D721Med (cell line): Measurements from ENCODE around the gene ATXN7.

Experiments used
- DNase-seq: peaks from one replicate; pipeline ENCODE4 v3.0.0; 2011; ENCODE audit warnings: low spot score; ENCODE audit not compliant: insufficient read length
- FAIRE-seq: peaks from 2 replicates; lab custom pipeline; 2011; peaks lifted over from hg19 to GRCh38; lab: Jason Lieb, UNC
- TF ChIP-seq, protein P1 (sequence below): IDR thresholded peaks from 2 replicates; pipeline ENCODE4 v1.5.1; 2012; ENCODE audit warnings: mild to moderate bottlenecking, control low read depth; ENCODE audit not compliant: insufficient read depth; ENCODE audit errors: missing control alignments

The ATXN7 gene

DNA sequence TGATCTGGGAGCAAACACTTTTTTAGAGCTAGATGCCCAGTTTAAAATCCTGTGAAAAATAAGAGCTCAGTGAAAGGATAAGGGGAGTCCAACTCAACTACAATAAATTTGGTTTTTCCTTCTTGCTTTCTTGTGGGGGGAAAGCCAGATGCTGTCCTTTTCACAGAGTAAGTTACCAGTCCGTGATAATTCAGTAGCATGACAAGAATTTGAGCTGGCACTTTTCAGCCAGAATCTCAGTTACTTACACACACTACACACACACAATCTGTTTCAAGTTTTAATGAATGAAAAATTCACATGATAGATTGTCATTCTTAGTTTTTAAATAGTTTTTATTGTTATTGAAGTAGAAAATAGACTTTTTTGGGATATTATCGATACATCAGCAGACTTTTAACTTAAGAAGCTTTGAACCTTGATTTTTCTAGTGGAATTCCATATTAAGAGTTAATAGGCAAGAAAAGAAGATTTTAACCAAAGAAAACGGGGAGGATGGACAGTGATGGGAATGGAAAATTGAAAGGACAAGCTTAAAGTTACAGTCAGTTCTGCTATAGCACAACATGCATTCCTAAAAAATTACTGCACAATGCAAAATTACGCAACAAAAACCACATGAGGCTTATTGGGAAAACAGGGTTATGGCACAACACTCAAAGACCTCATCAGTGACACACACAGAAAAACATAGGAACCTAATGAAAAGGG lies 112.6 kb downstream of the ATXN7 start:
- DNase-seq (no peak), FAIRE-seq (no peak)
- TF ChIP-seq, protein P1, sequence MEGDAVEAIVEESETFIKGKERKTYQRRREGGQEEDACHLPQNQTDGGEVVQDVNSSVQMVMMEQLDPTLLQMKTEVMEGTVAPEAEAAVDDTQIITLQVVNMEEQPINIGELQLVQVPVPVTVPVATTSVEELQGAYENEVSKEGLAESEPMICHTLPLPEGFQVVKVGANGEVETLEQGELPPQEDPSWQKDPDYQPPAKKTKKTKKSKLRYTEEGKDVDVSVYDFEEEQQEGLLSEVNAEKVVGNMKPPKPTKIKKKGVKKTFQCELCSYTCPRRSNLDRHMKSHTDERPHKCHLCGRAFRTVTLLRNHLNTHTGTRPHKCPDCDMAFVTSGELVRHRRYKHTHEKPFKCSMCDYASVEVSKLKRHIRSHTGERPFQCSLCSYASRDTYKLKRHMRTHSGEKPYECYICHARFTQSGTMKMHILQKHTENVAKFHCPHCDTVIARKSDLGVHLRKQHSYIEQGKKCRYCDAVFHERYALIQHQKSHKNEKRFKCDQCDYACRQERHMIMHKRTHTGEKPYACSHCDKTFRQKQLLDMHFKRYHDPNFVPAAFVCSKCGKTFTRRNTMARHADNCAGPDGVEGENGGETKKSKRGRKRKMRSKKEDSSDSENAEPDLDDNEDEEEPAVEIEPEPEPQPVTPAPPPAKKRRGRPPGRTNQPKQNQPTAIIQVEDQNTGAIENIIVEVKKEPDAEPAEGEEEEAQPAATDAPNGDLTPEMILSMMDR, result no peak

DNA sequence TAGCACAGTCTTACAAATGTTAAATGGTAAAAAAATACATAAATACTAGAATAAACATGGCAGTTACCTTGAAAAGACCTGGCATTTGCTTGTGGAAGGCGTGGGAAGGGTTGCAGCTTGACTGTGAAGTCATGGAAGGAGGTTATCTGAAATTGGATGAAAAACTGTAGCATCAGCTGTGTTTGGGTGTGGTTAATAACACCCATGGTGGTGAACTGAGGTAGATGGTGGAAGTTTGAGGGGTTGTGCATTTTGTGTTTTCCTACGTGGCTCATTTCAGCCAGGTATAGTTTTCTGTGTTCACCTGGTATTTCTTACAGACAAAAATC lies 113.2 kb downstream of the ATXN7 start:
- FAIRE-seq (no peak), DNase-seq (no peak)
- TF ChIP-seq, protein P1, result no peak

DNA sequence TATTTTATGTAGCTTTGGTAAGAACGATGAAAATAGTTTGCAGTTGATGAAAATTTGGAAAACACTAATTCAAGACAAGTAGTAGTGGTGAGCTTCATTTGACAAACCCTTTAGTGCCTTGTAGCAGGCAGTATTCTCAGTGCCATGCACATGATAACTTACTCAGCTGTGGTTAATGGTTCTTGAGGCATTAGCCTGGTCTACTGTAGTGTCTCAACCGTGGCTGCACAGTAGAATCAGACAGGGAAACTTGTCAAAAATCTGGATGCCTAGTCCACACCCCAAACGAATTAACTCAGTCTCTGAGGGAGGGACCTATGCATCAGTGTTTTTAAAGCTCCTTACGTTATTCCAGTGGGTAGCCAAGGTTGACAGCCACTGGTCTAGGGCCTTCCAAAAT lies 114.2 kb downstream of the ATXN7 start:
- DNase-seq (no peak), FAIRE-seq (no peak)
- TF ChIP-seq, protein P1, result no peak

DNA sequence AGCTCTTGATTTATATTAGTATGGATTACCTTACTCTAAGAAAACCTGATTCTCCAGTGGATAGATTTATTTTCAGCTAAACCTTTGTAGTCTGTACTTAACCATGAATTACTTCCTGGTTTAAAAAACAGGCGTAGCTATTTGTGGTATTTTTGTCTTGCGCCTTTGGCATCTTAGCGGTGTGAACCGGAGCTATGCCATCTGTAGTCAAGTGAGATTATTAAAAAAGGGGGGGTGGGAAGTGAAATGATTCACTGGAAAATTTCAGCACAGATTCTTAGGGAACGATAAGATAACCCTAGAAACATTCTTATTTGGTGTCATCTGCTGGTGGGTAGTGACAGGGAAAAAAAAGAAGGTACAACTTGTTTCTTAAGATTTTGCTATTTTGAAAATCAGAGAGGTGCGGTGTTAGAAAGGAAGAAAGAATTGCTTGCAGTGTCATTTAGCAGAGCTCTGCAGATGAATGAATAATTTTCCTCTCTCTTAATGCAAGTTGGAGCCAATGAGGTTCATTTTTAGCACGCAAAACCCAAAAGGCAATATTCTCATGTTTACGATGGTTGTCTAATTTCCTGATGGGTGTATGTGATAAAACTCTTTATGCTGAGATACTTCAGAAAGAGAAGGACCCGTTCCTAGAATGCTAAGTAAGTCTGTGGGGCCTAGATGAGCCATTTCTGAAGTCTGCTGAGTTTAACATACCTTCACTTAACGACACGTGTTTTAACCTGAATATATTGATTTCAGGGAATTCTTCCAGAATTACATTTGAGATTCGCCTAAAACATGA lies 115.6 kb downstream of the ATXN7 start:
- peak; percentile 91 for FAIRE-seq
- no peak for DNase-seq
- TF ChIP-seq, protein P1, result no peak

DNA sequence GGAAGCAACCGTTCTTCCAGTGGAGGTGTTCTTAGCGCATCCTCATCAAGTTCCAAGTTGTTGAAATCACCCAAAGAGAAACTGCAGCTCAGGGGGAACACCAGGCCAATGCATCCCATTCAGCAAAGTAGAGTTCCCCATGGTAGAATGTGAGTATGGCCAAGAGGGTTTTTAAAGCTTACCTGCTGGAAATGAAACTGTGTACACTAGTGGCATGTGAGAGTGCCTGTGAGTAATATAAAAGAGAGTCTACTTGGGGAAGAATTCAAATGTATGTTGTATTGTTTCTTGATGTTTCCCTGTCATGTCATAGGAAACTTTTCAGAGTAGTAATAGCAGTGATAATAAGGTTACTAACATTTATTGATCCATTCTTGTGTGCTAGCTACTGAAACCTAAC lies 116.4 kb downstream of the ATXN7 start:
- FAIRE-seq (no peak), DNase-seq (no peak)
- TF ChIP-seq, protein P1, result no peak

DNA sequence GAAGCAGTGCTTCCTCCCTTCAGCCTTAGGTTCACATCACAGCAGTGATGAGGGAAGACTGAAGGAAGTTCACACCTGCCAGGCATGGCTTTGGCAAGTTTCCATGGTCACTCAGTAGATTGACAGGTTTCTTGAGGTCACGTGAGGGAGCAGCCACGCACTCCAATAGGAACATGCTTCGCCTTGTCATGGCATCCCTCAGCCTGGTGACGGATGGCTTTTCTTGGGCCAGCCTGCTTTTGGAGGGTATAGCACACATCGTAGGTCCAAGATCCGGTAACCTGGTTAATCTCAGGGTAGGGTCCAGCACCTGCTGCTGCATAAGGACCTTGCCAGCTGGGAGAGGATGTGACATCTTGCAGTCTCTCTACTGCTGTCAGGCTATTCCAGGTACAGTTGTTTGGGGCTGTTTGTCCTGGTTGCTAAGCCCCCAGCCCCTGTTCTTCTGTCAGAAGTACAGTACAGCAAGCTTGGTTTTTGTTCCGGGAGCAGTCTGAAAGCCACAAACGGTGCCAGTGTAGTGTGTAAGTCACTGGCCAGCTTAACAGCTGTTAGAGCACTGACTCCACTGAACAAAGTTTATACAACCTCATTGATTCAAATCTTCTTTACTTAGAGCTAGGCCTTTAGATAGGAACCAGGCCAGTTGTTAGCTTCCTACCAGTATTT lies 117.3 kb downstream of the ATXN7 start:
- TF ChIP-seq, protein P1, result no peak
- DNase-seq, result no peak
- no peak for FAIRE-seq
